GM21367 (cell line): ENCODE data around the gene ZNF335.
"Not testable (repeated sequence)": the region's sequence is repeated elsewhere in the genome, so short reads cannot be mapped to it uniquely, and the experiment has no call there.

Experiments used
- ATAC-seq: cut with Tn5 transposase; IDR thresholded peaks from one replicate; pipeline ENCODE4 v1.9.1; 2021; ENCODE audit not compliant: unreplicated experiment

ZNF335 gene

DNA sequence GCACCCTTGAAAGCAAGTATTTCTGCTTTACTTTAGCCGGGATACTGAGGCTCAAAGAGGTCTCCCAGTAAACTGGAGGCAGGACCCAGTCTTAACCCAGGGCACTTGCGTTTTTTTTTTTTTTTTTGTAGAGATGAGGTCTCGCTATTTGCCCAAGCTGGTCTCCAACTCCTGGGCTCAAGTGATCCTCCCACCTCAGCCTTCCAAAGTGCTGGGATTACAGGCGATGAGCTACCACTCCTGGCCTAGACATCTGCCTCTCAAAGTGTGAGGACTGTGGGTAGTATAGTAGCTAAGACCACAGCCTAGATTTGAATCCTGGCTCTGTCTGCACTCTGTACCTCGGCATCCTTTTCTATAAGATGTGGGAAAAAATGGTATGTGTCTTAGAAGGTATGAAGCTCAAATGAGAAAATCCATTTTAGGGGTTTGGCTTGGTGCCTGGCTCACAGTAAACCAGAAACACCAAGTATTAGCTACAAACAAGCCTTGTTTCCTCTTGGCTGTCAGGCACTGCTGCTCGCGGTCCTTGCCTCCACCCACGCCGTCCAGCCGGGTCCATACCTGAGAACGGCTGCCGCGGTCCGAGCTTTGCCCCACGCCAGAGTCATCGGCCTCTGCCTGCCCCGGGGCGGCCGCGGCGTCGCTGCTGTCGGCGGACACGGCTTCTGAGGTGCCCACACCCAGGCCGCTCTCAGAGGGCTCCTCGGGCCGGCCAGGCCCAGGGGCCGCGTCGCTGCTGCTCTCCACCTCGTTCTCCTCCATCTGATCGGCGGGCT, 1.2 kb downstream of the ZNF335 start:
- ATAC-seq = no peak

DNA sequence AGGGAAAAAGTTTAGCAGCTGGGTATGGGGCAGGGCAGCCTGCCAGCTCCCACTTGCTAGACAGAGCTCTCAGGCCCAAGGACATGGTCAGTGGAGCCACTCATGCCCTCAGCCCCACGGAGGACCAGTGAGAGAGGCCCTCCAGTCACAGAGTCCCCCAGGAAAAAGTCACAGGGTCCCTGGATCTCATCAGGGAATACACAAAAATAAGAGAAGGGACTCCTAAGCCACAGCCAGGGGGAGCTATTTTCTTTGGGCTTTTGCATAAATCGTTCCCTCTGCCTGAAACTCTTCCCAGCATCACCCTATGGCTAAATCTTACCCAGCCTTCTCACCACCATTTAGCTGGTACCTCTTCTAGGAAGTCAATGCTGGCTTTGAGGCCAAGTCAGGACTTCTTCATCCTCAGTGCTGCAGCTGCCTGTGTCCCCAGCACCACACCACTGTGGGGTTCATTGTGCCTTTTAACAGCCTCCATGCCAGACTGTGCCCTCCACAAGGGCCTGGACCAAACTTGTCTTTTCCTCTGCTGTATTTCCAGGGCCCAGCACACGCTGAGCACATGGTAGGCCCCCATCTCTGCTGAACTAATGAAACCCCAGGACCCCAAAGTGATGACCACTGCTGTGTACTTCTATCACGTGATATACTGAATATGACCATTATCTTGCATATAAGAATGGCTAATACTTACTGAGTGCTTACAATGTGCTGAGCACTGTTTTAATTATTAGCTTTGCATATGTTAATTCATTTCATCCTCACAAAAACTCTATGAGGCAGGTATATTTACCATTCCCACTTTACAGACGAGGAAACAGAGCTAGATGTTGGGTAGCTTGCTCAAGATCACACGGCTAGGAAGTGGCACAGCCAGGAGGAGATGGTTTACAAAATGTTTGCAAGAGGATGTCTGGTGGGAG, 2.0 kb downstream of the ZNF335 start:
- no peak for ATAC-seq

DNA sequence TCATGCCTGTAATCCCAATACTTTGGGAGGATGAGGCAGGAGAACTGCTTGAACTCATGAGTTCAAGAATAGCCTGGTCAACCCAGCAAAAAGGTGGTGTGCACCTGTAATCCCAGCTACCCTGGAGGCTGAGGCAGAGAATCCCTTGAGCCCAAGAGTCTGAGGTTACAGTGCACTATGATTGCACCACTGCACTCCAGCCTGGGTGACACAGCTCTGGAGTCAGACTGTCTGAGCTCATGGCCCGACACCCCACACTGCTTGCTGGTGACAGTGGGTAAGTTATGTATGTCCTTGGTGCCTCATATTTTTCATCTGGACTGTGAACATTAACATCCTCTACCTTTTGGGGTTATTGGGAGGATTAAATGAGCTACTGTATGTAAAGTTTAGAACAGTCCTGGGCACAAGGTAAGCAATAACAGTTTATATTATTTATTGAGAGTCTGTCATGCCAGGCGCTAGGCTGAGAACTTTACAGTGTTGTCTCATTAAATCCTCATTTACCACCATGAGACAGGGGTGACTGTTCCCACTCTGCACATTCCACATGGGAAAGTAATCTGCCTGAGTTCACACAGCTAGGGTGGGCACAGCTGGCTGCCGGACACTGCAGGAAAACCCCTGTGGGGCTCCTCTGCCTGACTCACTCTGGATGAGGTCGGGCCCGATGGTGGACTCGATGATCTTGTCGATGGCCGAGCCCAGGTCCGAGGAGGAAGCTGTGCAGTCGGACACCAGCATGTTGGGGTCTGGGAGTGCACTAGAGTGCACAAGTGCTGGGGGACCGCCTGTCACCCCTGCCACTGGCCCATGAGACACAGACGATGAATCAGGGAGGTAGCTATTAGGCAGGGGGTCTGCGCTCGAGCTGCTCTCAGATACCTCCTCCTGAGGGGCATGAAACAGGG, 2.9 kb downstream of the ZNF335 start:
- ATAC-seq = no peak

DNA sequence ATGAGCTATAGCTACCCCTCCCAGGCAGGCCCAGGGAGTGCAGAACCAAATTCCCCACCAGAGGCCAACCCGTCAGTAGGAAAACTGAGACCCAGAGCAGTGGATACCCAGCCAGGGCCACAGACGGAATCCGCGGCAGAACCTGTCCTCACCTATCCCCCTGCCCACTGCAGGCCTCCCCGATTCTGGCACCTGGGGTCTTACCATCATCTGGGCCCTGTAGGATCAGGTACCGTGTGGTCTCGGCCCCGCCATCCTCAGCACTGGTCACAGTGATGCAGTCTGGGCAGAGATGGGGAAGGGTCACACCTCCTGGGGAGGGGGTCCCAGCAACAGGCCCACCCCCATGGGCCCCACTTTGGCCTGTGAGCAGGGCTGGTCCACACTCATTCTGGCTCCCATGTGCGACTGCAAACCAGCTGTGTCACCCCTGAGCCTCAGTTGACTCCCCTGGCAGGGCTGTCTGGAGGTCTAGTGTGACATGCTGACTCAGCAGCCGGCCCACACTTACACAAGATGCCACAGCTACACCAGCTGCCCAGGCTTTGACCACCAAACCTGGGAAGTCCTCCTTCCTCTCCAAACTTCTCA, 3.8 kb downstream of the ZNF335 start:
- no peak for ATAC-seq

DNA sequence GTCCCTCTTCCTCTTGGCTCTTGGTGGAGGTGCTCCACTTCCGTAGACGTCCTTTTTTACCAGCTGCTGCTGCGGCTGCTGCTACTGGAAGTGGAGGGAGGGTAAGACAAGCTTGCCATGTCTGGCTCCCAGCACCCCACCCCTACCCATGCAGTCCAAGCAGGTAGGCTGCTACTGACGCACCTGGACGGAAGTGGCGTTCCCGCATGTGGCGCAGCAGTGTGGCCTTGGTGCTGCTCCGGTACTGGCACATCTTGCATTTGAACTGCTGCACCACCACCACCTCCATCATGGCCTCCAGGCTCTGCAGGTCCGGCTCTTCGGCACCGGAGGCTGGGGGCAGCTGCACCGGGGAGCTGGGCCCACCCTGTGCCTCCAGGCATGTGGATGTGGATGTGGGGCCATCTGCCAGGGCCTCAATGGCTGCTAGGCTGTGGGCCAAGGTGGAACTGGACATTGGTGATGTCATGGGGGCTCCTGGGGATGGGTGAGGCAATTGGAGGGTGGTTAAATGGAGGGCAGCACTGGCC, 4.4 kb downstream of the ZNF335 start:
- ATAC-seq = no peak

DNA sequence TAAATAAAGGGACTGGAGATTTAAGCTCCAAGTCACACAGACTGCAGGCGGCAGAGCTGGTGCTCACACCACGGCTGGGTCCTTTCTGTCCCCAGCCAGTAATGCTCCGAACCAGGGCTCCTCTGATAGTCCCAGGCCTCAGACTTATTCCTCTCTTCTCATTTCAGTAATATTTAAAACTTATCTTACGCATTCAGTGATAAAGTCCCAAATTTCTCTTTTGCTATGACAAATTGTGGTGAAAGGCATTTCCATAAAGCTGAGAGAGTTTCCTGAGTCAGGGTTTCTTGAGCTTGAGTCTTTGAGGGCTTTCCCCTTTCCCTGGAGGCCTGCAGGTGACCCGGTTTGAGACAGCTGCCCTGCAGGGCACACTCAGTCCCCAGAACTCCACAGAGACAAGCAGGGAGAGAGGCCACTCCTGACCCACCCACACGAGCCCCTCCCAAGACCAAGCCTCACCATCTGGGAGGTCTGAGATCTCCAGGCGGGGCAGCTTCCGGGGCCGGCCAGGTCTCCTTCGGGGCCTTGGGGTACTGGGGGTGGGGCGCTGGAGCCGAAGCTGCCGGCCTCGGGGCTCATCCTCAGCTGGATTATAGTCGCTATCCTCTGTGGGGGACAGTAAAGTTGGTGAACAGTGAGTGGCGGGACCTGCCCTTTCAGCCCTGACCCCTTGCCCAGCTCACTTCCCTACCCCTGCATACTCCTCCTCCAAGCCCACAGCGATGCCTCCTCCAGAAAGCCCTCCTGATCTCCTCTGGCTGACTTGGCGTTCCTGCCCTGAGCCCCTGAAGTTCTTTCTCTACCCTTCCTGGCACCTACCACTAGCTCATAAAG, 6.6 kb downstream of the ZNF335 start:
- no peak for ATAC-seq

DNA sequence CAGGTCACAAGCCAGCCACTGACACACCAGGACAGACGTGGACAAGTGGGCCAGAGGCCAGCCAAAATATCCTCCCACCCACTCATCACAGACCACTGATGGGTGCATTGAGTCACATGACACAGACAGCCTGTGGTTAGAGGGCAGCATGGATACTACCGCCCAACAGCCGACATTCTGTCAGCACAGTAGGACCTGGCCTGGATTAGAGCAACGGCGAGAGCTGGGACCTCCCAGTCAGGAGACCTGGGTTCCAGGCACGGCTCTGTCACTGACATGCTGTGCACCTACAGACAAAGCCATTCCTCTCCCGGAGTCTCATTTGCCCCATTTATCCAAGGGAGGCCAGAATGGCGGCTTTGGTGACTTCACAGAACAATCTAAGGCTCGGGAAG, 8.0 kb downstream of the ZNF335 start:
- ATAC-seq = no peak

DNA sequence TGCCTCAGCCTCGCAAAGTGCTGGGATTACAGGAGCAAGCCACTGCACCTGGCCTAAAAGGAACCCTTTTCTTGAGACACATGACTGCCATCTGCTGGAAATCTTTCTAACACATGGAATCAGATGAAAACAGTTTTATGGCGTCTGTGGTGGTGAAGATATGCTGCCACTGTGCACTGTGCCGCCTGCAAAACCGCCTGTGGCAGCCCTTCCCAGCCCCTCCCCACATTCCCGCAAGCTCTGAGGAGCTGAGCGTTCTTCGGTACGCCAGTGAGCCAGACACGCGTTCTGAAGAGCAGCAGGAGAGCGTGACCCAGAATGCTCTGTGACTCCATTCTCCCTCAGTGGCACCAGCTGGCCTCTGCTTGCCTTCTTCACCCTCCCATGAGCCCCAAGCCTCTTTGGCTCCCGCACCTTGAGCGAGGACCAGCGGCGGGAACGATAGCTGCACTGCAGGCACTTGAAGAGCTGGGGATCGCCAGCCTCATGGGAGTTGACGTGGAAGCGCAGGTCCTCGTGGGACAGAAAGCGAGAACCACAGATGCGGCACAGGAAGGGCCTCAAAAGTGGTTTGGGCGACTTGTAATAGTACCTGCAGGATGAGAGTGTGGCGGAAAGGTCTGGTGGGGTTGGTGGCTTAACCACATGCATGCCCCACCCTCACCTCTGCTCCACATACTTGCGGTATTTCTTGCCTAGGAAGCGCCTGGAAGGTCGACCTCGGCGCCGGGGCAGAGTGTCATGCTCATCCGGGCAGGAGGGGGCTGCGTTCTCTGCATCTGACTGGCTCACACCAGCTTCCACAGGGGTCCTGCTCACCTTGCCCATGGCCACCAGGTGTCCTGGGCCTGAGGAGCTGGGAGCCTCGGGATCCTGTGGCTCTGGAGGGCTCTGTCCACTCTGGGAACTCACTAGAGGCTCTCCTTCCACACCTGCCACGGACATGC, 8.7 kb downstream of the ZNF335 start:
- ATAC-seq = no peak

DNA sequence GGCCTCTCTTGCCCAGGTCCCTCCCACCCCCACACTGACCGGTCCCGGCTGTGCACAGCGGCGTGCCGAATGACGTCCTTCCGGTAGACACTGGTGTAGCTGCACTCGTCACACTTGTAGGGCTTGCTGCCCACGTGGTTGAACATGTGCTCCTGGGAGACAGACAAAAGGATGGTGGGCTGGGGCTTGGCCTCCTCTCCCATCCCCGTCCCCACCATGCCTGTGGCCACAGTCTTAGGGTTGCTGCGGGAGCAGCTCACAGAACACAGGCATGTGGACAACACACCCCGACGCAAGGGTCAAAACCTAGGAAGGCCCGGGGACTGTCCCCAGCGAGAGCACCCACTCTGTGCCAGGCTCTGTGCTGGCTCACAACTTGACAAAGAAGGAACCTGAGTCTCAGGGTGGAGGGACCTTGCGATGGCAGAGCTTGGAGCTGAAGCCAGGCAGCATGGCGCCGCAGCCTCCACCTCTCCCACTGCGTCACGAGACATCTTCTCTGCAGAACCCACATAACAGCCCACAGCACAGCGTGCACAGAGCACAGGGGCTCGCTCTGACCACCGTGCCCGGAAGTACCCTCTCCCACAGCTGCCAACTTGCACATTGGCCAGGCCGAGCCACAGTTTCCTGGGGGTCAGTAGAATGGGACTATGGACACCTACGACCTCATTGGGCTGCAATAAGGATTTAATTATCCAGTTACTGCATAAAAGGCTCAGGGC, 9.8 kb downstream of the ZNF335 start:
- no peak for ATAC-seq

DNA sequence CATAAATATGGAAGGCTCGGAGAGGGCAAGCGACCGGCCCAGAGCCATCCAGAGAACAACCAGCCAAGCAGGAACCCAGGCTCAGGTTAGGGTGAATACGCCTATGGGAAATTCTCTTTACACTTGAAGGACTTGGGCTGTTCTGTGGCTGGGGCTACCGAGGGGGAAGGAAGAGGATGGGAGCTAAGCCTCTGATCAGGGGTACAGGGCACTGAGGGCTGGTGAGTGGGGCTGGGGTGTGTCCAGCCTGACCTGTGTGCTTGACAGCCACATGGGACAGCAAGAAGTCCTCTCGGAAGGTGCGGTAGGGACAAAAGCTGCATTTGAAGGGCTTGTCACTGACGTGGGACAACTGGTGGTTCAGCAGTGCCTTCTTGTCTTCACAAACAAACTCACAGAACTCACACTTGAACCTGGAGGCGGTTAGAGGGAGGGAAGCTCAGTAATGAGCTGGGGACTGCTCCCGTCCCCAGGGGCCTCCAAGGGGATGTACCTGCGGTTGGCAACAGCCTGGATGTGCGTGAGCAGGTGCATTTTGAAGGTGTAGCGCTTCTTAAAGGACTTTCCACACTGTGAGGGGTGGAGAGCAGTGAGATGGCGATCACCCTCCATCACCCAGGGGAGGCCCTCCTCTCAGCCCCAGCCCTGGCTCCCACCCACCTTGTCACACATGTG, 11.9 kb downstream of the ZNF335 start:
- no peak for ATAC-seq

DNA sequence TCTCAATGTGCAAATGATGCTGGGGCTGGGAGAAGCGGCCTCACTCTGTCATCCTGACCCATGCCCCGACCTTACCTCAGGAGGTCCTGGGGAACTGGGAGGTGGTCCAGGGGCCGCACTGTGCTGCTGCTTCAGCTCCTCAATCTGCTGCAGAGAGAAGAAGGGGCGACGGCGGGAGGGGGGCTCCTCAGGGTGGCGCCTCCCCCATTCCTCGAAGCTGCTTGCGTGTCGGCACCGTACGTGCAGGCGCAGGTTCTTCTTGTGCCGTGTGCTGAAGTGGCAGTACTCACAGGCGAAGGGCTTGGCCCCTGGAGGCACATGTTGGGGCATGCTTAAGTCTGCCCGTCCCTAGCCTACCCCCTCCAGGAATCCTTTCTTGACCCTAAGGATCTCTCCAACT, 12.9 kb downstream of the ZNF335 start:
- no peak for ATAC-seq

DNA sequence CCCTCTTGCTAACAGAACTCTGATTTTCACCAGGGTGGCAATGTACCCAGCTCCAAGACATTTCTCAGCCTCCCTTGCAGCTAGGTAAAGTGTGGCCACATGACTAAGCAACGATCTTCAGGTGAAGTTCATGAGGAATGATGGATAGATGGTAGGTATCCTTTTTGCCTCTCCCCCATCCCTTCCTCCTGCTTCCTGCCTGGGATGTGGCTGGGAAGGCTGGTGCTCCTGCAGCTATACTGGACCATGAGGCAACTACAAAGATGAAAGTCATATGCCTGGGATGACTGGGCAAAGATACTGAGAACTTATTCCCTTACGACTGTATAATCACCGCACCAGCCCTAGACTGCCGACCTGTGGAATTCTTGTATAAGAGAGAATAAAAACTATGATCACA, 13.4 kb downstream of the ZNF335 start:
- no peak for ATAC-seq

DNA sequence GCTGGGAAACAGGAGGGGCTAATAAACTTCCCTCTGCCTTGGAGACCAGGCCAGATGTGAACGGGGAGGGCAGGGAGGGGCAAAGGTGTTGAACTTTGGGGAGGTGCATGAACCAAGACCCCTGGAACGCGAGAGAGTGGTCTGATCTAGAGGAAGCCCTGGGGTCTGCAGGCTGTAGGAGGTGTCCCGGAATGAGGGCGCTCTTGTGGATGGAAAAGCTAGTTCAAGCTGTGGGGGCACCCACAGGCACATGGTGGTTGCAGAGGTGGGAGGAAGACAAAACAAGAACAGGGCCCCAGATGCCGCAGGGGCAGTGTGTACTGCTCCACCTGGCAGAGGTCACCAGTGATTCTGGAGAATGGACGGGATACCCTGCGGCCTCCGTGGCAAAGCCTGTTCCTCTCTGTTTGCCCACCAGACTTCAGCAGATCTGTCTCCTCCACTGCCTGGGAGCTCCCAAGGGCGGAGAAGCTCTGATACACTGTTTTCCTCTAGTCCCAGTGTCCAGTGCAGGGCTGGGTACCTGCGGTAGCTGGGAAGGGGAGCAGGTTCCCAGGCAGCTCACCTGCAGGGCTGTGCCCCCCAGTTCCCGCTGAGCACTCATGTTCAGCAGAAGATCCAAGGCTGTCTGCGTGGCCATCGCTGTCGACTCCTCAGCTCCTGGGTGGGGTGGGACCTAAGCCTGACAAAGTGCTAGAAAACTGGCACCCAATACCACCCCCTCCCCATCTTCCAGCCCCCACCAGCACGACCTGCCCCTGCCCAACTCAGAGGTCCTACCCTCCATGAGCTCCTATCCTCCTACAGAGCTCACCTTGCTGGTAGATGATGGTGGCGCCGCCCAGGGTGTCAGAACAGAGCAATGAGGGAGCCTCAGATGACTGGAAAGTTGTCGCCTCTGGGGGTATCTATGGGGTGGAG, 14.7 kb downstream of the ZNF335 start:
- ATAC-seq = no peak

DNA sequence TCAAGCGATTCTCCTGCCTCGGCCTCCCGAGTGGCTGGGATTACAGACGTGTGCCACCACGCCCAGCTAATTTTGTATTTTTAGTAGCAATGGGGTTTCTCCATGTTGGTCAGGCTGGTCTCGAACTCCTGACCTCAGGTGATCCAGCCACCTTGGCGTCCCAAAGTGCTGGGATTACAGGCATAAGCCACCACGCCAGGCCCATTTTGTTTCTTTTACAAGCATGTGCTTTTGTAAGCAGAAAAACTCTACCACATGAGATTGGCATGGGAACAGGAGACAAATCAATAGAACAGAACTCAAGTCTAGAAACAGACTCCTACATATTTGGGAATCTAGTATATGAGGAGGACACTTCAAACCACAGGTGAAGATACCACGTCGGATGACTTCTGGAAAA, 15.7 kb downstream of the ZNF335 start:
- ATAC-seq = not testable (repeated sequence)

DNA sequence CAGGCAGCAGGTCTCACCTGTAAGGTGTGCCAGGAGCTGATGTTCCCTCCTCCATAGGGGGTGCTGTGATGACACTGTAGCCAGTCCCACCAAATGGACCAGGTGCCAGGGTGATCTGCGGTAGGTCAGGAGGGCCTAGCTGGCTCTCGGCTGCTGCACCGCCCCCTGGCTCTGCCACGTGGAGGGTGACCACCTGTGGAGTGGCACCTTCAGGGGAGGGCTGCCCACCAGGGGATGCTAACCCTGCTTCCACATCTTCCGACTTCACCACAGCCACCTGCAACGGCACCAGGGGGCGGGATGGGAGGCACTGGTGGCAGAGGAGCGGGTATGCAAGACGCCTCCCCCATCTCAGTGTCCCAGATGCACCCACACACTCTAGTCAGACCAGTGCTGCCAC, 18.3 kb downstream of the ZNF335 start:
- no peak for ATAC-seq

DNA sequence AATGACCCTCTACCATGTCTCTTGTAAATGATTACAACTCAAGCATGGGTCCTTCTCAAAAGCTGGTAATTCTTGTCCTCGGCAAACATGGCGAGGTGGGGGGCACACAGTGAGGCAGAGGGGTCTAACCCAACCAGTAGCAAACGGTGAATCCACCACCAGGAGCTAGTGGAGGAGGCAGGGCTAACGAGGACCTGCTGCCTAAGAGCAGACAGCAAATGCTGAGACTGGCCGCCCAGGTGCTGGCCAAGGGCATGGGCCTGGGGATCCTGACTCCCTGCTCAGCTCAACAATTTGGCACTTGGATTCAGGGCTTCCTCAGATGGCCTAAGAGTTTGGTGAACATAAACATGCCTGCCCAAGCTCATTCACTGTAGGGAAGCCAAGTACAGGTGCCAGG, 19.1 kb downstream of the ZNF335 start:
- no peak for ATAC-seq
